SJSA1 (cell line): ENCODE data around the gene CAMK2B. TPM values are rescaled to one million over a fixed set of nuclear protein-coding genes. Genes with fewer than 3 reads are reported as not detected.

Experiments
- DNase-seq, 2 experiments: peaks; one replicate each; pipeline ENCODE4 v3.0.0-alpha.2; 2015 to 2020; ENCODE audit warnings: low spot score in 2 of 2, low read depth in 1 of 2
- H3K27ac ChIP-seq: fragments of 250-450 bp; sonication (Bioruptor Pico); 2 replicates; pipeline ENCODE4 v1.5.1; 2020; ENCODE audit warnings: mild to moderate bottlenecking, moderate library complexity
- H3K27me3 ChIP-seq: fragments of 250-450 bp; sonication (Bioruptor Pico); replicated peaks from 2 replicates; pipeline ENCODE4 v1.5.1; 2020; ENCODE audit warnings: mild to moderate bottlenecking, moderate library complexity
- H3K36me3 ChIP-seq: fragments of 250-450 bp; sonication (Bioruptor Pico); 2 replicates; pipeline ENCODE4 v1.5.1; 2020; ENCODE audit warnings: mild to moderate bottlenecking
- H3K4me1 ChIP-seq: fragments of 250-450 bp; sonication (Bioruptor Pico); replicated peaks from 2 replicates; pipeline ENCODE4 v1.6.1; 2021; ENCODE audit warnings: mild to moderate bottlenecking
- H3K4me3 ChIP-seq: fragments of 250-450 bp; sonication (Bioruptor Pico); 2 replicates; pipeline ENCODE4 v1.5.1; 2020; ENCODE audit warnings: mild to moderate bottlenecking
- H3K9me3 ChIP-seq: fragments of 250-450 bp; sonication (Bioruptor Pico); replicated peaks from 2 replicates; pipeline ENCODE4 v1.5.1; 2020; ENCODE audit warnings: mild to moderate bottlenecking
- total RNA-seq: library from RNA; depleted of rRNA; stranded (reverse); fragments of >200 nt; shearing (Covaris generic); gene quantifications from 2 replicates; pipeline ENCODE4 v1.2.3, GENCODE V29; 2014

The CAMK2B gene
- total RNA-seq, 1 experiment from 2014 or later = not detected

GRCh38 chr7:44249639-44250234, 75.7 kb downstream of the CAMK2B start:
- Histone ChIP-seq H3K4me3 (no peak overlapping the region), H3K27me3 (no peaks in the 10 kb centered on the region), H3K36me3 (no peaks in the 10 kb centered on the region), H3K9me3 (no peaks in the 10 kb centered on the region), H3K27ac (no peak overlapping the region), H3K4me1 (no peaks in the 10 kb centered on the region)
- DNase-seq = no peak

DNA sequence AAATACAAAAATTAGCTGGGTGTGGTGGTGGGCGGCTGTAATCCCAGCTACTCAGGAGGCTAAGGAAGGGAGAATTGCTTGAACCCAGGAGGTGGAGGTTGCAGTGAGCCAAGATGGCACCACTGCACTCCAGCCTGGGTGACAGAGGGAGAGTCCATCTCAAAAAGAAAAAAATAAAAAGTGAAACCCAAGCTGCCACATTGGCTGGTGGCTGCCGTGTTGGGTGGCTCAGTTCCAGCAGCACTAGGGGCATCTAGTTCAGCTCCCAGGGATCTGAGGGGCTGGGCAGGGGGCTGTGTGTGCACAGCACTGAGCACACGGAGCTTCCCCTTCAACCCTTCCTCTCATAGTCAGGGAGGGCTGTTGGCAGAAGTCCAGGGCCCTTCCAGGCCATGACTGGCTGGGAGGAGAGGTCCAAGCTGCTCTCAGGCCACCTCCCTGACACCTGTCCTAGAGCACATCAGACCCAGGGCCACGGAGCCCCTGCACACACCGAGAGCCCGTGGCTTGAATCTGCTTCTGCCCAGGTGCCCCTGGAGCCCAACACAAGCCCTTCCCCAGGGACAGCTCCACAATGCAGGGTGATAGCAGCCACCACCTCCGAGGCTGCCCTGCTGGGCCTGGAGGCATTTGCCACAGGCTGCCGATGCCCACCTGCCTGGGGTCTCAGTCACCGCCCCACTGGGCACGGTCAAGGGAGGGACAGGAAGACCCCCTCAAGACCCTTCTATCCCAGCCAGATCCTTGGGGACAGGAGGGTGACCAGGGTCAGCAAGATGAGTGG, 77.3 kb downstream of the CAMK2B start:
- H3K4me1 ChIP-seq = no peaks in the 10 kb centered on the region
- H3K36me3 ChIP-seq = no peaks in the 10 kb centered on the region
- DNase-seq = no peak
- no peaks in the 10 kb centered on the region for H3K9me3 ChIP-seq
- H3K4me3 ChIP-seq = no peak overlapping the region
- H3K27me3 ChIP-seq = no peaks in the 10 kb centered on the region
- no peak overlapping the region for H3K27ac ChIP-seq

DNA sequence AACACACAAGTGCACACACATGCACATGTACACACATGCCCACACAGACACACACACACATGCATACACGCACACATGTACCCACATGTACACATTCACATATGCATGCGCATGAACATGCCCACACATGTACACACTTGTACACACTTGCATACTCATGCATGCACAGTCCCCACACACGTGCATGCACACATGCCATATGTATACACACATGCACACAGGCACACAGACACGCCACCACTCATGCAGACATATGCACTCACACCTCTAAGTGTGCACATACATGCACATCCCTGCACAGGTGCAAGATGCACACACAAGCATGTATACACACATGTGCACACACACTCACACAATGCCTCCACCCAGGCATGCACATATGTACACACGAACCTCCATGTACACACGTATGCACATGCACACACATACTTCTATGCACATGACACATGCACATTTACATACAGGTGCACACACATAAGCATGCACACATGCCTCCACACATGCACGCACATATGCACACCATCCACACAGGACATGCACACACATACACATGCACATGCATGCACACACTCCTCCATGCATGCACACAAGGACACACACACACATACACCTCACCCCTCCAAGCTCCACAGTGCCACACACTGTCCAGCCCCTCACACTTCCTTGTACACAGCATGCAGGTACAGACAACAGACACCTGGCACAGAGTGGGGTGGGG, 78.8 kb downstream of the CAMK2B start:
- Histone ChIP-seq H3K36me3 (no peaks in the 10 kb centered on the region), H3K9me3 (no peaks in the 10 kb centered on the region), H3K27me3 (no peaks in the 10 kb centered on the region), H3K4me1 (no peaks in the 10 kb centered on the region), H3K27ac (no peak overlapping the region), H3K4me3 (no peak overlapping the region)
- no peak for DNase-seq

GRCh38 chr7:44244282-44244681, 81.1 kb downstream of the CAMK2B start:
- no peaks in the 10 kb centered on the region for H3K27me3 ChIP-seq
- no peak overlapping the region for H3K27ac ChIP-seq
- H3K9me3 ChIP-seq = no peaks in the 10 kb centered on the region
- DNase-seq = no peak
- no peaks in the 10 kb centered on the region for H3K36me3 ChIP-seq
- no peaks in the 10 kb centered on the region for H3K4me1 ChIP-seq
- no peak overlapping the region for H3K4me3 ChIP-seq

GRCh38 chr7:44242091-44242490, 83.3 kb downstream of the CAMK2B start:
- H3K9me3 ChIP-seq = no peaks in the 10 kb centered on the region
- DNase-seq = no peak
- H3K27me3 ChIP-seq = peaks cover 7% of the 10 kb centered on the region; the same call in 1 of the 2 replicates

GRCh38 chr7:44240983-44241510, 84.3 kb downstream of the CAMK2B start:
- H3K36me3 ChIP-seq = no peaks in the 10 kb centered on the region
- no peak overlapping the region for H3K4me3 ChIP-seq
- H3K9me3 ChIP-seq = no peaks in the 10 kb centered on the region
- H3K4me1 ChIP-seq = no peaks in the 10 kb centered on the region
- no peak overlapping the region for H3K27ac ChIP-seq
- DNase-seq = peak; percentile 56 to 78
- H3K27me3 ChIP-seq = peaks cover 7% of the 10 kb centered on the region; the same call in 1 of the 2 replicates

More at GRCh38 chr7:44242091-44242490, 83.3 kb downstream of the CAMK2B start:
- no peak overlapping the region for H3K27ac ChIP-seq
- H3K4me3 ChIP-seq = no peak overlapping the region
- no peaks in the 10 kb centered on the region for H3K4me1 ChIP-seq
- H3K36me3 ChIP-seq = no peaks in the 10 kb centered on the region

DNA sequence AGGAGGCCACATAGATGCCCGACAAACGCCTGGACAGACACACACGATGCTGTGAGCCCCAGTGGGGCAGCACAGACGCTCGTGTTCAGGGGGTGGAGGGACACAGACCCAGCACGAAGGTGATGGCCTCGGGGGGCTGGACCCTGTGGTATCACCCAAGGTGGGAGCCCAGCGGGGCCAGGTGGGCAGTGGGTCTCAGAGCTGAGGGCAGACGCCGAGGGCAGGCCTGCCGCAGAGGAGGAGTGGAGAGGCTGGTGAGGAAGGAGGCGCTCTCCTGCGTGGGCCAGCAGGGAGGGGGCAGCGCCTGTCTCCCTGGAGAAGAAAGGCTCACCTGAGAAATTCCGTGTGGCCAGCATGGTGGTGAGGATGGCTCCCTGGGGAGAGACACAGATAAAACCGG, 85.0 kb downstream of the CAMK2B start:
- Histone ChIP-seq H3K36me3 (no peaks in the 10 kb centered on the region), H3K4me1 (no peaks in the 10 kb centered on the region), H3K9me3 (no peaks in the 10 kb centered on the region), H3K27me3 (peaks cover 7% of the 10 kb centered on the region; the same call in 1 of the 2 replicates), H3K4me3 (no peak overlapping the region), H3K27ac (no peak overlapping the region)
- DNase-seq = no peak

DNA sequence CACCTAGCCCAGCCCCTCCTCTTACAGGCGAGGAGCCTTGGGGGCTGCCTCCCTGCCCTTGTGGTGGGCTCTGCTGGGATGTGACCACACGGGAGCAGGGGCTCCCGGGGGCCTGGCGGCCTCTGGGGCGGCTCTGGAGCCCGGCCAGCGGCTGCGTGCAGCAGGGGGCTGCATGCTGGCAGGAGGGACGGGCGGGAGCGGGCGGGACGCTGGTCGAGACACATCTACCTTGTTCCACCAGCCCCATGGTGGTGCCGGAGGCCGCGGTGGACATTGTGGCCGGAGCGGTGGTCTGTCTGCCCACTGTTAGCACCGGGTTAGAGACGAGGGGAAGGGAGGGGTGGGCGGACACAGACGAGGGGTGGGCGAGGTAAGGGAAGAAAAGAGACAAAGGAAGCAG, 86.0 kb downstream of the CAMK2B start:
- no peak overlapping the region for H3K4me3 ChIP-seq
- no peak for DNase-seq
- no peaks in the 10 kb centered on the region for H3K9me3 ChIP-seq
- H3K27ac ChIP-seq = no peak overlapping the region
- no peaks in the 10 kb centered on the region for H3K36me3 ChIP-seq
- H3K27me3 ChIP-seq = peaks cover 7% of the 10 kb centered on the region; the same call in 1 of the 2 replicates
- H3K4me1 ChIP-seq = no peaks in the 10 kb centered on the region

- Histone ChIP-seq H3K4me1 (no peaks in the 10 kb centered on the region), H3K27ac (no peak overlapping the region), H3K36me3 (no peaks in the 10 kb centered on the region), H3K9me3 (no peaks in the 10 kb centered on the region), H3K27me3 (peaks cover 7% of the 10 kb centered on the region; the same call in 1 of the 2 replicates), H3K4me3 (no peak overlapping the region)
- DNase-seq = no peak
Observed at GRCh38 chr7:44238116-44238695, 87.2 kb downstream of the CAMK2B start.

GRCh38 chr7:44237696-44238095, 87.7 kb downstream of the CAMK2B start:
- Histone ChIP-seq H3K36me3 (no peaks in the 10 kb centered on the region), H3K9me3 (no peaks in the 10 kb centered on the region), H3K4me3 (no peak overlapping the region), H3K27ac (no peak overlapping the region), H3K27me3 (peaks cover 7% of the 10 kb centered on the region; the same call in 1 of the 2 replicates), H3K4me1 (no peaks in the 10 kb centered on the region)
- no peak for DNase-seq

- no peak for DNase-seq
- H3K36me3 ChIP-seq = no peaks in the 10 kb centered on the region
- H3K9me3 ChIP-seq = no peaks in the 10 kb centered on the region
- peaks cover 7% of the 10 kb centered on the region; the same call in 1 of the 2 replicates for H3K27me3 ChIP-seq
- H3K4me3 ChIP-seq = no peak overlapping the region
- H3K4me1 ChIP-seq = no peaks in the 10 kb centered on the region
- no peak overlapping the region for H3K27ac ChIP-seq
Observed at GRCh38 chr7:44236333-44236728, 89.1 kb downstream of the CAMK2B start.

DNA sequence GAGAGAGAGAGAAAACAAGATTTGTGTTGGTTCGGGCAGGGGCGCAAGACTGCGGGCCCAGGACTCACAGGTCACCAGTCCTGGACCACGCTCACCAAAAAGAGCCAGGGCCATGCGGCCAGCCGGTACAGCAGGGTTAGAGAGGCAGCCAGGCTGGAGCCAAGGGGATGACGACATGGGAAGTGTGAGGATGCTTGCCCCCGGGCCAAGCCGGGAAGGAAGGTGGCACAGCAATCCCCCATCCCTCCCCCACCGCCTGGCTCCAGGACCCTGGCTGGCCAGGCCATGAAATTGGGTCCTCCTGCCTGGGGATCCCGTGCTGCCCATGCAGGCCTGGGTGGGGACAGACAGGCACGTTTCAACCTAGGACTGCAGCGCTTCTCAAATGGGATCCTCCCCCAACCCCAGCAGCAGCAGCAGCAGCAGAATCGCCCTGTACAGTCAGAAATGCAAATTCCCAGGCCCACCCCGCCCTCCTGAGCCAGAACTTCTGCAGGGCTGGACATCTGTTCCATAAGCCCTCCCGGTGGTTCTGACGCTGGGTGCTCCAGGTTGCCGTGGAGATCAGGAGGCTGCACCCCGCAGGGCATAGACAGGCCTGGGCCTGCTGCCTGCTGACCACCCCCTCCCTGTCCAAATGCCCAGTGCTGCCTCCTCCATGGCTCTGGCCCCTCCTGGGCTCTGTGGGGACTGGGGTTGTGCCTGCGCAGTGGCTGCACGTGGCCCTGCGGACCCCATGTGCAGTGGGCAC, 89.6 kb downstream of the CAMK2B start:
- H3K27me3 ChIP-seq = peaks cover 7% of the 10 kb centered on the region; the same call in 1 of the 2 replicates
- no peaks in the 10 kb centered on the region for H3K36me3 ChIP-seq
- no peaks in the 10 kb centered on the region for H3K4me1 ChIP-seq
- no peak overlapping the region for H3K27ac ChIP-seq
- no peaks in the 10 kb centered on the region for H3K9me3 ChIP-seq
- no peak for DNase-seq
- H3K4me3 ChIP-seq = no peak overlapping the region

DNA sequence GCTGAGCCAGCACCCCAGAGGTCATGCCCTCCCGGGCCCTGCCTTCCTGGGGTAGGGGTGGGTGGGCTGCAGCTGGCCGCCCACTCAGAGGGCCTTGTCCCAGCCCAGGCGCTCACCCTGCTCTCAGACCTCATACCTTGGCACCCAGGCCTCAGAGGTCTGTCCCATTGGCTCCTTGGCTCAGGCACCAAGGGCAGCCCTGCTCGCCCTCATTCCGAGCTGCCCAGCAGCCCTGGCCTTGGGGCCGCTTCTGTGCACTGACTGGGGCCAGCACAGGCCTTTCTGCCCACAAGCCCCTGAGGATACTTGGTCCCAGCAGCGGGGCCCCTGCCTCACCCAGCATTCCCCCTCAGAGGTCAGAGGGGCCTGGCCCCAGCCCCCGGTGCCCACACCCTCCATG, 90.3 kb downstream of the CAMK2B start:
- H3K27me3 ChIP-seq = peaks cover 7% of the 10 kb centered on the region; the same call in 1 of the 2 replicates
- H3K4me1 ChIP-seq = no peaks in the 10 kb centered on the region
- H3K27ac ChIP-seq = no peak overlapping the region
- DNase-seq = no peak
- no peaks in the 10 kb centered on the region for H3K9me3 ChIP-seq
- H3K4me3 ChIP-seq = no peak overlapping the region
- no peaks in the 10 kb centered on the region for H3K36me3 ChIP-seq
